ENCODE data around the gene CDK18.
A peak's percentile ranks its signal among the peaks of the same experiment; 100 is the strongest.

The CDK18 gene

GRCh38 chr1:205537386-205538018 lies 33.0 kb downstream of the CDK18 start:
- no peak for DNase-seq (ENCODE audit: low read depth)

GRCh38 chr1:205538235-205538840 lies 33.9 kb downstream of the CDK18 start:
- no peak for DNase-seq (ENCODE audit: low read depth)

- no peak for DNase-seq (ENCODE audit: low read depth)
Measured at GRCh38 chr1:205541161-205541886, 36.9 kb downstream of the CDK18 start.

- no peak for DNase-seq (ENCODE audit: low read depth)
Measured at GRCh38 chr1:205542367-205542766, 37.9 kb downstream of the CDK18 start.

GRCh38 chr1:205543351-205544301 lies 39.2 kb downstream of the CDK18 start:
- peak; percentile 54 for DNase-seq (ENCODE audit: low read depth)

- DNase-seq (ENCODE audit: low read depth) = no peak
Measured at GRCh38 chr1:205545001-205545919, 40.8 kb downstream of the CDK18 start.

GRCh38 chr1:205545991-205546390 lies 41.5 kb downstream of the CDK18 start:
- no peak for DNase-seq (ENCODE audit: low read depth)

GRCh38 chr1:205546541-205546940 lies 42.1 kb downstream of the CDK18 start:
- no peak for DNase-seq (ENCODE audit: low read depth)

- DNase-seq (ENCODE audit: low read depth) = no peak
Measured at GRCh38 chr1:205547936-205548827, 43.7 kb downstream of the CDK18 start.

GRCh38 chr1:205554026-205554811 lies 49.8 kb downstream of the CDK18 start:
- no peak for DNase-seq (ENCODE audit: low read depth)

- no peak for DNase-seq (ENCODE audit: low read depth)
Measured at GRCh38 chr1:205561501-205562203, 57.2 kb downstream of the CDK18 start.

GRCh38 chr1:205563927-205564441 lies 59.5 kb downstream of the CDK18 start:
- no peak for DNase-seq (ENCODE audit: low read depth)

GRCh38 chr1:205565799-205566198 lies 61.3 kb downstream of the CDK18 start:
- no peak for DNase-seq (ENCODE audit: low read depth)

- DNase-seq (ENCODE audit: low read depth) = no peak
Measured at GRCh38 chr1:205567716-205568115, 63.2 kb downstream of the CDK18 start.

- no peak for DNase-seq (ENCODE audit: low read depth)
Measured at GRCh38 chr1:205568135-205568468, 63.6 kb downstream of the CDK18 start.

GRCh38 chr1:205568469-205569361 lies 64.2 kb downstream of the CDK18 start:
- no peak for DNase-seq (ENCODE audit: low read depth)

GRCh38 chr1:205569411-205570172 lies 65.1 kb downstream of the CDK18 start:
- DNase-seq (ENCODE audit: low read depth) = no peak

Measured in HS-5 (cell line).